ENCODE measurements around the gene HYOU1.
A peak's percentile ranks its signal among the peaks of the same experiment; 100 is the strongest.
"Not testable (repeated sequence)": the region's sequence is repeated elsewhere in the genome, so short reads cannot be mapped to it uniquely, and the experiment has no call there.

The HYOU1 gene, protein sequence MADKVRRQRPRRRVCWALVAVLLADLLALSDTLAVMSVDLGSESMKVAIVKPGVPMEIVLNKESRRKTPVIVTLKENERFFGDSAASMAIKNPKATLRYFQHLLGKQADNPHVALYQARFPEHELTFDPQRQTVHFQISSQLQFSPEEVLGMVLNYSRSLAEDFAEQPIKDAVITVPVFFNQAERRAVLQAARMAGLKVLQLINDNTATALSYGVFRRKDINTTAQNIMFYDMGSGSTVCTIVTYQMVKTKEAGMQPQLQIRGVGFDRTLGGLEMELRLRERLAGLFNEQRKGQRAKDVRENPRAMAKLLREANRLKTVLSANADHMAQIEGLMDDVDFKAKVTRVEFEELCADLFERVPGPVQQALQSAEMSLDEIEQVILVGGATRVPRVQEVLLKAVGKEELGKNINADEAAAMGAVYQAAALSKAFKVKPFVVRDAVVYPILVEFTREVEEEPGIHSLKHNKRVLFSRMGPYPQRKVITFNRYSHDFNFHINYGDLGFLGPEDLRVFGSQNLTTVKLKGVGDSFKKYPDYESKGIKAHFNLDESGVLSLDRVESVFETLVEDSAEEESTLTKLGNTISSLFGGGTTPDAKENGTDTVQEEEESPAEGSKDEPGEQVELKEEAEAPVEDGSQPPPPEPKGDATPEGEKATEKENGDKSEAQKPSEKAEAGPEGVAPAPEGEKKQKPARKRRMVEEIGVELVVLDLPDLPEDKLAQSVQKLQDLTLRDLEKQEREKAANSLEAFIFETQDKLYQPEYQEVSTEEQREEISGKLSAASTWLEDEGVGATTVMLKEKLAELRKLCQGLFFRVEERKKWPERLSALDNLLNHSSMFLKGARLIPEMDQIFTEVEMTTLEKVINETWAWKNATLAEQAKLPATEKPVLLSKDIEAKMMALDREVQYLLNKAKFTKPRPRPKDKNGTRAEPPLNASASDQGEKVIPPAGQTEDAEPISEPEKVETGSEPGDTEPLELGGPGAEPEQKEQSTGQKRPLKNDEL

DNA sequence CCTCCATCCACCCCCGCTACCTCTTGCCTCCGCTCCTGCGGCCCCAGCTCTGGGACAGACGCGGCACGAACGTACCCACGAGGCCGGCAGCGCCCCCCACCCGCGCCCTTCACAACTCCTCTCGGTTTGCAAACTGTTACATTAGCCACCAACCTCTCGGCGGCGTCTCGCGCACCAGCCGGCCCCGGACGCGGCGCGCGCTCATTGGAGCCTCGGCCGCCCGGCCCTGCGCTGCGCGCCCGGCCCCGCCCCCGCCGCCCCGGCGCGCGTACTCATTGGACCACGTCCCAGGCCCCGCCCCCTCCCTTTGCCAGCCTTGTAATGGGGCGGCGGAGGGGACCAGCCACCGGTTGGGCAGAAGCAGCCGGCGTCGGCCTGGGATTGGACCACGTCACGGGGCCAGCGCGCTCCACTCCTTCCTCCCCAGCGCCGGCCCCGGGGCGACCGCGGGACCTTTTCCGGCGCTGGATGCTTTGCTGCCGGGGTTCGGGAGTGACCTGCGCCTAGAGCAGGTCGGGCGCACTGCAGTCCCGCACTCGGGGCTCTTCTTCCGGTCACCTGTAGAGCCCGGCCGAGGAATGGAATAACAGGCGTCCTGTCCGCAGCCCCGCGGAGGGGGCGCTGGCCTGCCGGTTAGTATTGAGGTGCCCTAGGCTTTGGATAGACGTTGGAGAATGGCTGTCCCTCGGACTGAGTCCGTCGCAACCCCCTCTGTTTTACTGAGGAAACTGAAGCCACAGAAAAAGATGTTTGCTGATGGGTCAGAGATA lies at the start of gene HYOU1:
TSS of gene HYOU1 (minus strand) at position 206 of the 770 bp plus-strand sequence. CDS start 1,045 bp downstream, outside the sequence.
- Histone ChIP-seq H4K20me1 (peaks cover 31% of the 10 kb centered on the region; the same call in 1 of the 2 replicates), H3K9me3 (no peaks in the 10 kb centered on the region), H3K9ac (peak within 1 kb of the TSS; percentile 98), H3K36me3 (peaks cover 37% of the 10 kb centered on the region), H3K4me3 (peak within 1 kb of the TSS; percentile 97), H3K4me1 (peaks cover 20% of the 10 kb centered on the region), H3K27ac (peak within 1 kb of the TSS; percentile 96), H3K4me2 (peak within 1 kb of the TSS; percentile 92), H3K27me3 (no peaks in the 10 kb centered on the region)
- TF ChIP-seq Cebpa-rat (IDR thresholded peaks at IDR 0.05), result no peak

- 0 out of 2 replicates have a peak overlapping the region, but pooled peaks have one; percentile 51 for H3K9ac ChIP-seq
- H3K4me1 ChIP-seq, result peaks cover 70% of the 10 kb centered on the region
- H3K27ac ChIP-seq, result 0 out of 2 replicates have a peak overlapping the region, but pooled peaks have one; percentile 18
- H3K27me3 ChIP-seq, result no peaks in the 10 kb centered on the region
- no peak for TF ChIP-seq Cebpa-rat (IDR thresholded peaks at IDR 0.05)
- H3K4me3 ChIP-seq, result no peak overlapping the region
- H4K20me1 ChIP-seq, result peaks cover 12% of the 10 kb centered on the region; the same call in 1 of the 2 replicates
- H3K9me3 ChIP-seq, result no peaks in the 10 kb centered on the region
- H3K36me3 ChIP-seq, result peaks cover 6% of the 10 kb centered on the region; the same call in 1 of the 2 replicates
- peak overlapping the region; percentile 91 for H3K4me2 ChIP-seq
Measured at GRCh38 chr11:119103793-119104192, 46.8 kb upstream of the HYOU1 start.

DNA sequence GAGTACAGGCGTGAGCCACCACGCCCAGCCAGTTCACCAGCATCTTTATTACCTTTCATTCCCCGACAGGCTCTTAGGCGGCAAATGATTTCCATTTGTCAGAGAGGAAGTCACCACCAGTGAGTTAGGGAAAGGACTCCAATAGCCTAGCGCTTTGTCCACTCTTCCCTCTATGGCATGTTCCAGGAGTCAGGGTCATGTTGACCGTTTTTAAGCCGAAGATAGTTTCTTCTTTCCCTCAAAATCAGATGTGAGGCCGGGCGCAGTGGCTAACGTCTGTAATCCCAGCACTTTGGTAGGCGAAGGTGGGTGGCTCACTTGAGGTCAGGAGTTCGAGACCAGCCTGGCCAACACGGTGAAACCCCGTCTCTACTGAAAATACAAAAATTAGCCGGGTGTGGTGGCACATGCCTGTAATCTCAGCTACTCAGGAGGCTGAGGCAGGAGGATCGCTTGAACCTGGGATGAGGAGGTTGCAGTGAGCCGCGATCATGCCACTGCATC lies 46.2 kb upstream of the HYOU1 start:
- Histone ChIP-seq H3K9ac (0 out of 2 replicates have a peak overlapping the region, but pooled peaks have one; percentile 32), H3K4me2 (peak overlapping the region; percentile 91), H3K27ac (peak overlapping the region; percentile 94; the same call in 1 of the 2 replicates), H3K4me3 (peak overlapping the region; percentile 88), H3K4me1 (peaks cover 65% of the 10 kb centered on the region), H3K36me3 (peaks cover 11% of the 10 kb centered on the region)
- not testable (repeated sequence) for H3K9me3 ChIP-seq, H3K27me3 ChIP-seq, H4K20me1 ChIP-seq

DNA sequence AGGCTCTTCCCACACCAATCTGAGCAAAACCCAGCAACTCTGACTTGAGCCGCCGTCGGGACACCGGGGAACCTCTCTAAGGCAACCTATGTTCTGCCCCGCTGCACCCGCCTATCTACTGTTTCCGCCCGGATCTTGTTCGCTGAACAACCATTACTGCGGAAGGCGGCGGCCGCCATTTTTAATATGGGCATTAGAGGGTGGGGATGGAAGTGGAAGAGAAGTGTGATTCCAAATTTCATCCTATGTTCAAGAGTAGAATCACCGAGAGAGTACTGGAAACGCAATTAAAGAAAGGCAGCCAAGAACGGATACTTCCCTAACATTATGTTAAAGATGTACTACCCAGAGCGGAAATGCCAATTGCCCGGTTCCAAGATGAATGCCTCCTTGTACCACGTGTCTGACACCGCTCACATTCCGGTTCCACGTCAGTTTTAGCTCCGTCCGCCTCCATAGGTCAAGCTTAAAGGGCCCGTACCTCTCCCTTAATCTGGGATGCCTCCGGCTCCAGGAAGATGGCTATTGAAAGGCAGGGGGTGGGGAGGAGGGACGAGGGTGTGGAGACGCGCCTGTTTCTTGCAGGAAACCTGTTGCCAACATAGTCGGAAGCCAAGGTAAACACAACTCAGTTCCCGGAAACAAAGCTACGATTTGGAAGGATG lies 44.9 kb upstream of the HYOU1 start, which contains the start of gene DPAGT1:
TSS of gene DPAGT1 (minus strand) at position 95 of the 665 bp plus-strand sequence. CDS start 198 bp downstream, outside the sequence.
- H3K27ac ChIP-seq, result peak within 1 kb of the TSS; percentile 94
- peak within 1 kb of the TSS; percentile 88 for H3K4me3 ChIP-seq
- no peaks in the 10 kb centered on the region for H4K20me1 ChIP-seq
- H3K9ac ChIP-seq, result peak within 1 kb of the TSS; percentile 84
- no peak for TF ChIP-seq Cebpa-rat (IDR thresholded peaks at IDR 0.05)
- H3K36me3 ChIP-seq, result peaks cover 24% of the 10 kb centered on the region
- peak within 1 kb of the TSS; percentile 91 for H3K4me2 ChIP-seq
- H3K27me3 ChIP-seq, result no peaks in the 10 kb centered on the region
- no peaks in the 10 kb centered on the region for H3K9me3 ChIP-seq
- H3K4me1 ChIP-seq, result peaks cover 63% of the 10 kb centered on the region

DNA sequence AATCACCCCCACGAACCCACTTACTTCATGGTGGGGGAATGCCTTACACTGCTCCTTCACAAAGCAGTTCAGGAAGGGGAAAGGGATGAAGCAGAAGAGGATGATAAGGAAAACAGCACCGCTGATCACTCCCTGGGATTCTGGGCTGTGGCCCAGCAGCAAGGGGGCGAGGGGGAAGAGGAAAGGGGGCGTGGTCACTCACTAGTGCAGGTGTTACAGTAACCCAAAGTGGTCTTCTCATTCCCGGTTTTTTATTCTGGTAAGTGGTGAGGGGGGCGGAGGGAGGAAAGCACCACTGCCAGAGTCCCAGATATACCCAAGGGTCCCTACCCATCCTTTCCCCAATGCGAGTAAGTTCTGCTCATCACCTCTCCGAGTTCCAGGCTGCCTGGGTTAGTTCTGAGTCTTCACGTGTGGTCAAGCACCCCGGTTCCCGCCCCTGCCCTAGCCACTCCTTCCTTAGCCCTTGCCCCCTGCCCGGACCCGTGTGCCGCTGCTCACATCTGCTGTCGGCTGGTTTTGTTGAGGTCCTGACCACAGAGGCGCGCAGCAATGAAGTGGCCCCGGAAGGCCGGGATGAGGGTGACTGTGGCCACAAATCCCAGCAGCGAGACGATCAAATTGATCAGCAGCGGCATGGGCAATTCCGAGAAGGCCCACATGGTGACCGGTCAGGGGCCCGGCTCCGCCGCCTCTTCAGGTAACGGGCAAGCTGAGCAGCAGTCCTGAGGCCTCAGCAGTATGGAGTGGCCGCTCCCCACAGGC lies 44.2 kb upstream of the HYOU1 start:
- peak overlapping the region; percentile 94 for H3K27ac ChIP-seq
- TF ChIP-seq Cebpa-rat (IDR thresholded peaks at IDR 0.05), result no peak

DNA sequence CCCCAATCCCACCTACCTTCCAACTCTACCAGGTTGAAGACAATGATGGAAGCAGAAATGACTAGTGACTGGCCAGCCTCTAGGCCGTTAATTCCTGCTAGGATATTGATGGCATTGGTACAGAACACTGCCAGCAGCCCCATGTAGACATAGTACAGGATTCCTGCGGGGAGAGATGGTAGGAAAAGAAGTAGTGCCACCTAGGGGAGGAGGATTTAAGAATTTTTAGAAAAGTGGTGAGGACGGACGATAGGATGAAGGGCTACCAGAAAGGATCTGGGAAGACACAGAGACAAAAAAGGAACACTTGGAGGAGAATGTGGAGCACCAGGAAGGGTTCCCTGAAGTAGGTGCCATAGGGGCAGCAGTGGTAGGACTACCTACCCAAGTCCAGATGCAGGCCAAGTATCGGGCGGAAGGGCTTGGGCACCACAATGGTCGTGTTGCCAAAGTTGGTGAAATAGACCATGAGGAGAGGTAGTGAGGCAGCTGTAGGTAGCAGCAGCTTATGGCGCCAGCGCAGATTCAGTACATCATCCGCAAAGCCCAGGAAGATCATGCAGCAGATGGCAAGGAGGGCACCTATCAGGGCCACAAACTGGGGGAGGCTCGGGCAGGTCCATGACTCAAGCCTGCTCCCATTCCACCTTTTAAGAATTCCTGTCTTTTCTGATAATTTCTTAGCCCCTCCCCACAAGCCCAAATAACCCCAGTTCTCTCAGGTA lies 43.4 kb upstream of the HYOU1 start:
- Histone ChIP-seq H3K27ac (peak overlapping the region; percentile 94; the same call in 1 of the 2 replicates), H3K4me2 (peak overlapping the region; percentile 91), H3K36me3 (peaks cover 33% of the 10 kb centered on the region), H3K9ac (peak overlapping the region; percentile 84), H3K27me3 (no peaks in the 10 kb centered on the region), H3K4me1 (peaks cover 65% of the 10 kb centered on the region), H3K4me3 (peak overlapping the region; percentile 88), H4K20me1 (no peaks in the 10 kb centered on the region), H3K9me3 (no peaks in the 10 kb centered on the region)
- TF ChIP-seq Cebpa-rat (IDR thresholded peaks at IDR 0.05), result no peak

More for the DNA sequence above, 44.2 kb upstream of the HYOU1 start:
- Histone ChIP-seq H3K9me3 (no peaks in the 10 kb centered on the region), H3K27me3 (no peaks in the 10 kb centered on the region), H3K4me2 (peak overlapping the region; percentile 91), H3K36me3 (peaks cover 32% of the 10 kb centered on the region), H4K20me1 (no peaks in the 10 kb centered on the region), H3K9ac (peak overlapping the region; percentile 84), H3K4me1 (peaks cover 63% of the 10 kb centered on the region), H3K4me3 (peak overlapping the region; percentile 88)

- Histone ChIP-seq H3K9me3 (no peaks in the 10 kb centered on the region), H3K4me3 (peak overlapping the region; percentile 88; the same call in 1 of the 2 replicates), H3K4me1 (peaks cover 59% of the 10 kb centered on the region), H3K9ac (no peak overlapping the region; the same call in 1 of the 2 replicates), H3K27ac (no peak overlapping the region), H3K27me3 (no peaks in the 10 kb centered on the region), H3K4me2 (peak overlapping the region; percentile 91), H3K36me3 (peaks cover 33% of the 10 kb centered on the region), H4K20me1 (peaks cover 5% of the 10 kb centered on the region; the same call in 1 of the 2 replicates)
- no peak for TF ChIP-seq Cebpa-rat (IDR thresholded peaks at IDR 0.05)
Measured at GRCh38 chr11:119099711-119100110, 42.7 kb upstream of the HYOU1 start.
